AG09309 (cell line): ENCODE measurements around the gene SLC4A3.

Experiments used
- DNase-seq: peaks from one replicate; pipeline ENCODE4 v3.0.0-alpha.2; 2010; ENCODE audit warnings: low read depth
- H3K4me3 ChIP-seq: 2 replicates; pipeline ENCODE4 v1.5.1; 2011; ENCODE audit warnings: mild to moderate bottlenecking, low read depth, low read length, moderate library complexity; ENCODE audit not compliant: control insufficient read depth
- CTCF ChIP-seq: IDR thresholded peaks from 2 replicates; pipeline ENCODE4 v1.5.1; 2011; ENCODE audit warnings: mild to moderate bottlenecking, low read depth, low read length, inconsistent platforms; ENCODE audit not compliant: insufficient read depth, control insufficient read depth; ENCODE audit errors: missing control alignments

SLC4A3 gene

GRCh38 chr2:219607931-219608330, 19.5 kb upstream of the SLC4A3 start:
- DNase-seq = no peak
- no peak for TF ChIP-seq CTCF

GRCh38 chr2:219608399-219608964, 18.9 kb upstream of the SLC4A3 start:
- H3K4me3 ChIP-seq = no peak overlapping the region
- DNase-seq = no peak
- no peak for TF ChIP-seq CTCF

More at GRCh38 chr2:219607931-219608330, 19.5 kb upstream of the SLC4A3 start:
- H3K4me3 ChIP-seq = no peak overlapping the region

- H3K4me3 ChIP-seq = no peak overlapping the region
- no peak for DNase-seq
- no peak for TF ChIP-seq CTCF
These were observed 18.2 kb upstream of the SLC4A3 start for GRCh38 chr2:219609149-219609750.

GRCh38 chr2:219611306-219611705, 16.1 kb upstream of the SLC4A3 start:
- no peak overlapping the region for H3K4me3 ChIP-seq
- no peak for TF ChIP-seq CTCF
- no peak for DNase-seq

GRCh38 chr2:219611866-219612576, 15.4 kb upstream of the SLC4A3 start:
- TF ChIP-seq CTCF = no peak
- H3K4me3 ChIP-seq = no peak overlapping the region
- DNase-seq = no peak

- H3K4me3 ChIP-seq = no peak overlapping the region
- no peak for DNase-seq
- TF ChIP-seq CTCF = no peak
These were observed 14.7 kb upstream of the SLC4A3 start for GRCh38 chr2:219612577-219613286.
